ENCODE results near the gene TMEM141. TPM values are rescaled to one million over a fixed set of nuclear protein-coding genes. Genes with fewer than 3 reads are reported as not detected.
A peak's percentile ranks its signal among the peaks of the same experiment; 100 is the strongest.
"Not testable (repeated sequence)": the region's sequence is repeated elsewhere in the genome, so short reads cannot be mapped to it uniquely, and the experiment has no call there.

The TMEM141 gene
- total RNA-seq, 1 donor from 2014 or later = 37.8 TPM

GRCh38 chr9:136789523-136789937 lies 1.6 kb upstream of the TMEM141 start:
- intact Hi-C loops (cut with DNase I) = no loop called here
- ATAC-seq (no peak), DNase-seq (ENCODE audit: low spot score) (no peak)

- ATAC-seq (peak; percentile 1), DNase-seq (ENCODE audit: low spot score) (peak; percentile 82)
- intact Hi-C loops (cut with DNase I) = no loop called here
These were observed 552 bp downstream of the TMEM141 start for GRCh38 chr9:136791516-136792276.

GRCh38 chr9:136792321-136793085 lies 1.4 kb downstream of the TMEM141 start:
- intact Hi-C loops (cut with DNase I) = no loop called here
- ATAC-seq = no peak
- no peak for DNase-seq (ENCODE audit: low spot score)

- ATAC-seq (no peak), DNase-seq (ENCODE audit: low spot score) (no peak)
- intact Hi-C loops (cut with DNase I) = no loop called here
These were observed 2.2 kb downstream of the TMEM141 start for GRCh38 chr9:136793086-136793946.

GRCh38 chr9:136794281-136794999 lies 3.3 kb downstream of the TMEM141 start:
- ATAC-seq (no peak), DNase-seq (ENCODE audit: low spot score) (no peak)
- intact Hi-C loops (cut with DNase I) = no loop called here

GRCh38 chr9:136795000-136795348 lies 3.8 kb downstream of the TMEM141 start:
- intact Hi-C loops (cut with DNase I) = loop anchor here (5.0 kb wide), 1 partner anchor 237 kb away; the partner anchor contains the start of gene FUT7
- ATAC-seq = no peak
- no peak for DNase-seq (ENCODE audit: low spot score)

- intact Hi-C loops (cut with DNase I) = loop anchor here (5.0 kb wide), 1 partner anchor 236 kb away; the partner anchor contains the start of gene FUT7
- no peak for DNase-seq (ENCODE audit: low spot score)
- ATAC-seq = no peak
These were observed 5.2 kb downstream of the TMEM141 start, which contains the start of gene CCDC183 for GRCh38 chr9:136796238-136796774. CCDC183 (plus strand) TSS chr9:136796338; CDS start chr9:136796398, 60 bp downstream.

- not testable (repeated sequence) for DNase-seq (ENCODE audit: low spot score); ATAC-seq
- intact Hi-C loops (cut with DNase I) = loop anchor here (5.0 kb wide), 1 partner anchor 235 kb away; the partner anchor contains the start of gene FUT7
These were observed 5.7 kb downstream of the TMEM141 start for GRCh38 chr9:136796775-136797347.

- no peak for DNase-seq (ENCODE audit: low spot score)
- intact Hi-C loops (cut with DNase I) = loop anchor here (5.0 kb wide), 1 partner anchor 234 kb away; the partner anchor contains the start of gene FUT7
- peak; percentile 3 for ATAC-seq
These were observed 7.5 kb downstream of the TMEM141 start for GRCh38 chr9:136798708-136799078.

- DNase-seq (ENCODE audit: low spot score) (no peak), ATAC-seq (no peak)
- intact Hi-C loops (cut with DNase I) = loop anchor here (5.0 kb wide), 1 partner anchor 233 kb away; the partner anchor contains the start of gene FUT7
These were observed 8.1 kb downstream of the TMEM141 start for GRCh38 chr9:136799079-136799853.

- DNase-seq (ENCODE audit: low spot score) = peak; percentile 80
- ATAC-seq = peak; percentile 63
- intact Hi-C loops (cut with DNase I) = loop anchor here (5.0 kb wide), 1 partner anchor 232 kb away; the partner anchor contains the start of gene FUT7
These were observed 8.9 kb downstream of the TMEM141 start for GRCh38 chr9:136799854-136800657.

- no peak for ATAC-seq
- intact Hi-C loops (cut with DNase I) = no loop called here
- no peak for DNase-seq (ENCODE audit: low spot score)
These were observed 11.2 kb downstream of the TMEM141 start for GRCh38 chr9:136802321-136802720.

GRCh38 chr9:136803009-136803550 lies 11.9 kb downstream of the TMEM141 start:
- intact Hi-C loops (cut with DNase I); ATAC-seq; DNase-seq (ENCODE audit: low spot score): not testable (repeated sequence)

- no peak for ATAC-seq
- intact Hi-C loops (cut with DNase I) = no loop called here
- no peak for DNase-seq (ENCODE audit: low spot score)
These were observed 12.7 kb downstream of the TMEM141 start for GRCh38 chr9:136803551-136804508.

All from sciatic nerve (tissue), 2 donors.